Neural progenitor cell (in vitro differentiated cells): Measurements from ENCODE around the gene FNTB.

Experiments used
- CTCF ChIP-seq: fragments of 200-600 bp; sonication (generic); IDR thresholded peaks from 2 replicates; pipeline ENCODE4 v1.5.1; 2017; ENCODE audit warnings: antibody characterized with exemption, mild to moderate bottlenecking
- EZH2 ChIP-seq: fragments of 200-600 bp; sonication (generic); IDR thresholded peaks from 2 replicates; pipeline ENCODE4 v1.6.1; 2017; ENCODE audit warnings: antibody characterized with exemption, mild to moderate bottlenecking, moderate library complexity

DNA sequence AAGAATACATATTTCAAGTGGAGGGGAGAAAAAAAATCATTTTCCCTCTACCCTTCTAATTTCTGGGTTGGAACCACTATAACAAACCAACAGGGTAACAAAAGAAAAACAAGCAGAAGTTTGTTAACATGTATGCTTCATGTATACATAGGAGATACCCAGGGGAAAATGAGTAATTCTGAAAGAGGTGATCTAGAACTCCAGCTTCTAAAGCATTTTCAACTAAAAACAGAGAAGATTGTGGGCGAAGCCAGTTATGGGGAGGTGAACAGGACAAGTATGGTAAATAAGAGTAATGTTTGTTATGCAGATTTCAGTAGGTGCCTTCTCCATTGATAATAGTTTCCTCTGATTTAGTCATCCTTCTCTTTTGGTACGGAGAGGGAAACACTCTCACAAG lies 16.7 kb downstream of the FNTB start:
- TF ChIP-seq EZH2 (no peak), CTCF (no peak)
